A549 (cell line): Measurements from ENCODE around the gene MCTP2. TPM values are rescaled to one million over a fixed set of nuclear protein-coding genes. Genes with fewer than 3 reads are reported as not detected.

Experiments
- ATAC-seq, 2 experiments: fragments of 200-7000 bp in 1 of 2; fragments of >200 bp in 1 of 2; cut with Nextera tagmentation in 1 of 2; cut with Tn5 transposase in 1 of 2; 3 replicates each; pipeline versions ENCODE4 v1.8.0 to v1.9.1; 2018 to 2020; ENCODE audit warnings: mild to moderate bottlenecking in 1 of 2, moderate library complexity in 1 of 2
- CTCF ChIA-PET: fragments of 300-600 bp; sonication (Branson Sonifier 250); formaldehyde crosslinking; extraction: SDS; loops from one replicate; lab custom pipeline; 2021; ENCODE audit warnings: antibody characterized with exemption, inconsistent platforms; lab: Yijun Ruan, JAX
- POLR2A ChIA-PET: fragments of 350-600 bp; formaldehyde crosslinking; extraction: SDS; loops from one replicate; lab custom pipeline; 2021; ENCODE audit warnings: antibody characterized with exemption, inconsistent platforms; lab: Yijun Ruan, JAX
- DNase-seq, 2 experiments: peaks; one replicate each; pipeline versions ENCODE4 v3.0.0 to v3.0.0-alpha.2; 2011 to 2016; ENCODE audit warnings: low read depth in 1 of 2, low spot score in 1 of 2
- FAIRE-seq: peaks from 2 replicates; lab custom pipeline; 2011; peaks lifted over from hg19 to GRCh38; lab: Jason Lieb, UNC
- H3K27ac ChIP-seq, 2 experiments: fragments of >200 bp; sonication (Bioruptor Twin); formaldehyde crosslinking; 3 replicates each; pipeline ENCODE4 v1.5.1; 2016 to 2017
- H3K4me1 ChIP-seq: fragments of >200 bp; sonication (Bioruptor Twin); formaldehyde crosslinking; 3 replicates; pipeline ENCODE4 v1.6.1; 2016
- H3K4me2 ChIP-seq: fragments of >200 bp; sonication (Bioruptor Twin); formaldehyde crosslinking; 3 replicates; pipeline ENCODE4 v1.6.1; 2016
- H3K4me3 ChIP-seq: fragments of >200 bp; sonication (Bioruptor Twin); formaldehyde crosslinking; 3 replicates; pipeline ENCODE4 v1.5.1; 2016
- H3K9me3 ChIP-seq: fragments of >200 bp; sonication (Bioruptor Twin); formaldehyde crosslinking; 3 replicates; pipeline ENCODE4 v1.6.1; 2016
- BCL3 ChIP-seq: fragments of >200 bp; sonication (Bioruptor Twin); formaldehyde crosslinking; IDR thresholded peaks from 3 replicates; pipeline ENCODE4 v1.6.1; 2016
- BHLHE40 ChIP-seq: IDR thresholded peaks from 2 replicates; pipeline ENCODE4 v1.6.1; 2012; ENCODE audit warnings: low read depth, low read length, inconsistent platforms
- CEBPB ChIP-seq, 2 experiments: fragments of >200 bp in 1 of 2; sonication (Bioruptor Twin) in 1 of 2; formaldehyde crosslinking in 1 of 2; IDR thresholded peaks; 2 replicates each; pipeline ENCODE4 v1.6.1; 2012 to 2016
- E2F6 ChIP-seq: IDR thresholded peaks from 2 replicates; pipeline ENCODE4 v1.6.1; 2012; ENCODE audit warnings: low read depth, borderline replicate concordance
- EHMT2 ChIP-seq: fragments of 200-600 bp; sonication (generic); IDR thresholded peaks from 2 replicates; pipeline ENCODE4 v1.6.1; 2016; ENCODE audit warnings: antibody characterized with exemption, low read depth, mild to moderate bottlenecking, moderate library complexity
- ESRRA ChIP-seq: fragments of 150-350 bp; IDR thresholded peaks from 2 replicates; pipeline ENCODE4 v1.6.1; 2014; ENCODE audit warnings: mild to moderate bottlenecking, low read length, borderline replicate concordance
- FOSB ChIP-seq: fragments of 250-450 bp; sonication (Bioruptor Pico); IDR thresholded peaks from 2 replicates; pipeline ENCODE4 v1.5.0; 2020; ENCODE audit warnings: mild to moderate bottlenecking, moderate library complexity
- HES2 ChIP-seq: fragments of >200 bp; sonication (Bioruptor Twin); formaldehyde crosslinking; IDR thresholded peaks from 2 replicates; pipeline ENCODE4 v1.6.1; 2016
- HOXA7 ChIP-seq: fragments of 250-450 bp; sonication (Bioruptor Pico); IDR thresholded peaks from 2 replicates; pipeline ENCODE4 v1.5.0; 2020; ENCODE audit warnings: mild to moderate bottlenecking, moderate library complexity
- HOXB13 ChIP-seq: fragments of 250-450 bp; sonication (Bioruptor Pico); IDR thresholded peaks from 2 replicates; pipeline ENCODE4 v1.5.0; 2020; ENCODE audit warnings: low read depth, mild to moderate bottlenecking, moderate library complexity
- KDM1A ChIP-seq: fragments of 200-600 bp; sonication (generic); IDR thresholded peaks from 2 replicates; pipeline ENCODE4 v1.6.1; 2016; ENCODE audit warnings: low read depth, mild to moderate bottlenecking
- KDM5A ChIP-seq: fragments of 200-600 bp; sonication (generic); IDR thresholded peaks from 2 replicates; pipeline ENCODE4 v1.6.1; 2016; ENCODE audit warnings: antibody characterized with exemption, mild to moderate bottlenecking
- MAZ ChIP-seq: fragments of 150-350 bp; IDR thresholded peaks from 2 replicates; pipeline ENCODE4 v1.6.1; 2014; ENCODE audit warnings: antibody characterized with exemption, low read depth, low read length, borderline replicate concordance
- NPAS2 ChIP-seq: fragments of 250-450 bp; sonication (Bioruptor Pico); IDR thresholded peaks from 2 replicates; pipeline ENCODE4 v1.8.0; 2022; ENCODE audit warnings: mild to moderate bottlenecking, moderate library complexity, borderline replicate concordance
- PBX3 ChIP-seq: IDR thresholded peaks from 2 replicates; pipeline ENCODE4 v1.6.1; 2012
- PHF8 ChIP-seq: fragments of 200-600 bp; sonication (generic); IDR thresholded peaks from 2 replicates; pipeline ENCODE4 v1.6.1; 2016; ENCODE audit warnings: low read depth, mild to moderate bottlenecking, antibody characterized with exemption, moderate library complexity, borderline replicate concordance
- RCOR1 ChIP-seq: fragments of 150-350 bp; IDR thresholded peaks from 2 replicates; pipeline ENCODE4 v1.6.1; 2014; ENCODE audit warnings: antibody characterized with exemption, low read length, low read depth
- RNF2 ChIP-seq: fragments of 200-600 bp; sonication (generic); IDR thresholded peaks from 2 replicates; pipeline ENCODE4 v1.6.1; 2016; ENCODE audit warnings: low read depth, mild to moderate bottlenecking, antibody characterized with exemption, moderate library complexity, borderline replicate concordance
- SMC3 ChIP-seq: fragments of >200 bp; sonication (Bioruptor Twin); formaldehyde crosslinking; IDR thresholded peaks from 3 replicates; pipeline ENCODE4 v1.6.1; 2018; ENCODE audit warnings: inconsistent platforms
- TFCP2L1 ChIP-seq: fragments of 250-450 bp; sonication (Bioruptor Pico); IDR thresholded peaks from 2 replicates; pipeline ENCODE4 v1.5.0; 2021; ENCODE audit warnings: mild to moderate bottlenecking
- TP53 ChIP-seq: fragments of 250-450 bp; sonication (Bioruptor Pico); IDR thresholded peaks from 2 replicates; pipeline ENCODE4 v1.5.0; 2021; ENCODE audit warnings: mild to moderate bottlenecking, moderate library complexity
- USF2 ChIP-seq: fragments of 450-650 bp; IDR thresholded peaks from 2 replicates; pipeline ENCODE4 v1.6.1; 2014; ENCODE audit warnings: antibody characterized with exemption
- ZC3H11A ChIP-seq: fragments of 450-650 bp; IDR thresholded peaks from 2 replicates; pipeline ENCODE4 v1.6.1; 2014; ENCODE audit warnings: antibody characterized with exemption, mild to moderate bottlenecking
- WGBS: methylation state at CpG from one replicate; pipeline ENCODE4 v1.1.6; 2017; ENCODE audit errors: missing lambda C conversion rate; 5-methylcytosine and 5-hydroxymethylcytosine counted together
- polyA plus RNA-seq, 4 experiments: library from polyadenylated mRNA; depleted of rRNA in 3 of 4; stranded (reverse); fragments of >200 nt; fragmentation: RNase III in 1 of 4; extraction: RNeasy Plus Mini Kit Qiagen cat#74134 plus additional on column Dnase treatment in 1 of 4; gene quantifications; 2 replicates in 3 of 4; 3 replicates in 1 of 4; pipeline ENCODE4 v1.2.3, GENCODE V29; 2011 to 2017

The MCTP2 gene
- polyA plus RNA-seq, 2 of the 4 experiments (the other 2 are of a cell fraction) = not detected

DNA sequence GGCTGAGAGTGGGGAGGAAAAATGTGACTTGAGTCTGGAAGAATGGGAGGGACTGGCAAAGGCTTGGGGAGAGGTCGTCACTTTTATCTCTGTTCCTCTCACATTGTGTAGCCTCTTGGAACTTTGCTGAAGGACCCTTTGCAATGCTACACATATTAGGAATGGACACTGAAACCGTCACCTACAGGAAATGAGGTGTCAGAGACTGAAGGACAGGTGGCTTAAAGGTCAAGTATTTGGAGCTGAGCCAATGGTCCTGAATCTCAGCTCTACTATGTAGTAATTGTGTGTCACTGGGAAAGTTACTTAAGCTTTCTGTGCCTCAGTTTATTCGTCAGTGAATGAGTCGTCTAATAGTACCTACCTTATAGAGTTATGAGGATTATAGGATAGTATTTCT is 14.7 kb downstream of the MCTP2 start:
- H3K9me3 ChIP-seq = peaks cover 15% of the 10 kb centered on the region; the same call in 2 of the 3 replicates
- POLR2A ChIA-PET = no interaction called here
- FAIRE-seq = no peak
- no peak for ATAC-seq
- H3K4me3 ChIP-seq = no peak overlapping the region
- TF ChIP-seq SMC3 = no peak
- no peak for TF ChIP-seq BCL3
- no peak for TF ChIP-seq FOSB (CRISPR knock-in tag)
- no peak for TF ChIP-seq PHF8
- TF ChIP-seq CEBPB (IDR thresholded peaks at IDR 0.05) = no peak
- TF ChIP-seq E2F6 = no peak
- TF ChIP-seq HES2 = no peak
- TF ChIP-seq MAZ = no peak
- no peak for TF ChIP-seq BHLHE40
- TF ChIP-seq KDM1A = no peak
- TF ChIP-seq EHMT2 = no peak
- no peak for TF ChIP-seq TFCP2L1 (CRISPR knock-in tag)
- TF ChIP-seq RCOR1 = no peak
- no peak for TF ChIP-seq PBX3
- TF ChIP-seq HOXB13 = no peak
- no peak for TF ChIP-seq ZC3H11A
- 7% methylated on average over 4 of the region's 4 CpGs for whole genome bisulfite sequencing
- no peak for DNase-seq
- no peaks in the 10 kb centered on the region for H3K4me1 ChIP-seq
- no peak overlapping the region for H3K4me2 ChIP-seq
- no peak overlapping the region for H3K27ac ChIP-seq
- CTCF ChIA-PET = no interaction called here

GRCh38 chr15:94247789-94248638 is 16.7 kb downstream of the MCTP2 start:
- Histone ChIP-seq H3K9me3 (peaks cover 22% of the 10 kb centered on the region; the same call in 2 of the 3 replicates), H3K4me2 (no peak overlapping the region), H3K27ac (no peak overlapping the region), H3K4me1 (no peaks in the 10 kb centered on the region)
- DNase-seq (no peak), ATAC-seq (no peak)
- CTCF ChIA-PET = interaction anchor here (0.9 kb wide), 1 partner anchor 359 kb away, joined by 3 read pairs; no protein-coding TSS in a partner anchor
- TF ChIP-seq KDM5A (no peak), ESRRA (no peak), HOXB13 (no peak), KDM1A (no peak), TP53 (CRISPR knock-in tag) (no peak), NPAS2 (no peak), E2F6 (no peak), USF2 (no peak), HOXA7 (CRISPR knock-in tag) (no peak), RNF2 (no peak)
- TF ChIP-seq, all 56 proteins: peak for 0
- no peak for FAIRE-seq
- POLR2A ChIA-PET = no interaction called here
- 6% methylated on average over 7 of the region's 7 CpGs for WGBS
- H3K4me3 ChIP-seq = no peak overlapping the region
